Measurements from ENCODE around the gene DCN.

DCN gene

DNA sequence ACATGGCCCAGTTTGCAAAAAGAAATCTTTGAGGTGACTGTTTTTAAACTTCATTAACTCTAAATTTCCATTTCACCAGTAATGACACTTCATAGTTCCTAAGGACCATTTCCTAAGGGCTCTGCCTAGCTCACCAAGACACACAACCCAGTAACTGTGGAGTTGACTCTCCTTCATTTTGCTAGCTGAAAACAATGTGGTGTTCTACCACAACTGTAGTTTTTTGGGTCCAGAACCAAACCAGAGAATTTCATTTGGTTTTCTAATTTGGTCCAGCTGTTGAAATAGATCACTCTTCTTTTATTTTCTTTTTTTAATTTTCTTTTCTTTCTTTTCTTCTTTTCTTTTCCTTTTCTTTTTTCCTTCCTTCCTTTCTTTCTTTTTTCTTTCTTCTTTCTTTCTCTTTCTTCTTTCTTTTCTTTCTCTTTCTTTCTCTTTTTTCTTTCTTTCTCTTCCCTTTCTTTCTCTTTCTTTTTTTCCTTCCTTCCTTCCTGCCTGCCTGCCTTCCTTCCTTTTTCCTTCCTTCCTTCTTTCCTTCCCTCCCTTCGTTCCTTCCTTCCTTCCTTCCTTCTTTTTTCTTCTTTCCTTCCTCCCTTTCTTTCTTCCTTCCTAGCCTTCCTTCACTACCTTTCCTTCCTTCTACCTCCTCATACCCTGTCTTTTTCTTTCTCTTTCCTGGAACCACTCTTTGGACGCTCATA, 52.8 kb downstream of the DCN start:
- no peak for DNase-seq

GRCh38 chr12:91127751-91128150, 54.9 kb downstream of the DCN start:
- no peak for DNase-seq

- DNase-seq = no peak
Measured at GRCh38 chr12:91127306-91127705, 55.3 kb downstream of the DCN start.

- DNase-seq = no peak
Measured at GRCh38 chr12:91126516-91126915, 56.1 kb downstream of the DCN start.

DNA sequence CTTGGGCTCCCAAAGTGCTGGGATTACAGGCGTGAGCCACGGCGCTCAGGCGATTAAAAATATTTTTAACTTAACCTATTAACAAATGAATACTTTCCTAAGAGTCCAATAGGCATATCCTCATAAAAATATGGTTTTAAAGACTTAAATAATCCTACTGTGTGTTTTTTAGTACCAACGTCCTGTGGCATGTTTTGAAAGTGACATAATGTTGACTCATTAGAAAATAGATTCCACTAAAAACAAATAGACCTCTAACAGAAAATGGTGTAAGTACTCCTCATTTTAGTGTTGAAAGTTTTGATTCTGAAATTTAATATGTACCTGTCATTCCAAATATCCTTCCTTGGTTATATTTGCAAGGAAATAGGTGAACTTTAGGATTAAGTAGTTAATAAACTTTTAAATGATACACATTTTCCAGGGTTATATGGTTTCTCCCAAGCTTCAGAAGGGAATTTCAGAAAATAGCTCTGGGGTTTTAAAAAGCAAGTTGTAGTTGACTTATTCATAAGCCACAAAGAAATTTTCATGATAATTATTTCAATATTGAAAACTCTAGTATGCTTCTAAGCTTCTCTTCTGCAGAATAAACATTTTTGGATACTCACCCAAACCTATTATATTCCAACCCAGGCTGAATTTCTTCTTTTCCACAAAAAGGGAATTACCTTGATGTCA, 59.2 kb downstream of the DCN start:
- no peak for DNase-seq

DNA sequence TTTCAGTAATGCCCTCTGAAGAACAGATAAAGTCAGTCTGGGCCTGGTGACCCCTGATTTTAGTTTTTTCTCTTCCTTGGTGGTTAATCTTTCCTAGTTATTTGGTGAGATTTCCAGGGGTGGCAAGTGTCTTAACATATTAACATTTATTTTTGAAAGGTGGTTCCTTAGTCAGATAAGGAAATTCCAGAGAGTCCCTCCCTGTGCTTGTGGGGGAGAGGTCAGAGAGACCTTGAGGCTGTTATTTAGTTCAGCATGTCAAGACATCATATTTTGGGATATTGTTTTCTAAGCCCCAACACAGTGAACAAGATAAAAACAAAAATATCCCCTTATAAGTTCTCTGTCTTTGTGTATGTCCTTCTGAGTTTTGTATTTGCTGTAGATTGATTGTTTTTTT, 61.8 kb downstream of the DCN start:
- DNase-seq = no peak

- DNase-seq = no peak
Measured at GRCh38 chr12:91119089-91119488, 63.5 kb downstream of the DCN start.

- DNase-seq = no peak
Measured at GRCh38 chr12:91113621-91114020, 69.0 kb downstream of the DCN start.

- DNase-seq = no peak
Measured at GRCh38 chr12:91111366-91112325, 71.0 kb downstream of the DCN start, which contains the start of gene LUM. Gene LUM, minus strand, starts transcription at chr12:91111494. Its CDS starts 2,515 bp downstream, at chr12:91108979.

DNA sequence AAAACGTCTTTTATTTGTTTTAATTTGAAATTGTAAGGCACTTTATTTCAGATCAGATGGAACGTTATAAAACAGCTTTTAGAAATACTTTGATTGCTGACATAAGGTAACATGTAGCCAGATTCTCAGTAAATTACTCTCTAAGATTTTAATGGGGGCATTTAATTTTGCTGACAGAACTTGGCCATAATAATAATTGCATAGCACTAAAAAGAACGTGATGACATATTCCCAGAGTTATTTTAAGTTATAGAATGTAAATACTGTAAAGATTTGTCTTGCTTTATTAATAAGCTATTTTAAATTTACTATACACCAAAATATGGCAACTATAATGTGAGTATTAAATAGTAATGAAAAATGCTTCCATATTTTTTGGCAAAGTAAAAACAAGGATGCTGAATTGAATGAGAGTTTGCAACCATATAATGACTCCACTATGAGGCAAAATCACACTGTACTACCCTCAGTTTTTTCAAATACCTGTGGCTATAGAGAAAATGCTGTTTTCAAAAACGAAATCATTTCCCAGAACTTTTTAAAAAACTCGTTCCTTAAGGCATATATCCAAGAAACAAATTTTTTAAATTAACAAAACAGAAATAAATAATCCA, 72.2 kb downstream of the DCN start:
- no peak for DNase-seq

- no peak for DNase-seq
Measured at GRCh38 chr12:91109581-91110310, 72.9 kb downstream of the DCN start.

DNA sequence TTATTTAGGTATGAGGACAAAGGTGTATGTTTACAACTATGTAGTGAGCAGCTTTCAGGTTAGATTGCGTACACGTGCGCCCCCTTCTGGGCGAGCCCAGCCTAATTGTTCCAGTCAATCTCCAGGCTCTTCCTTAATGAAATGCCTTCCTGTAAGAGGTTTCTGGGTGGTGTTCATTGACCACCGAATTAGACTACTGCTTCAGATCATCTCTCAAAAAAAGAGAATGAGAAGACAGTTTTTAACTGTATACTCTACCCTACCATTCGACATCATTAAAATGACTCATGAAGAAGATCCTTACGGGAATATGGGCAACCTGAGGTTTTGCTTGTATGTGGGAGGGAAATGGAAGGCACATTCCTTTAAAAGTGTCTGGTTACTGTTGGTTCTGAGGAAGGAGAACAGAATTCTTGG, 73.5 kb downstream of the DCN start:
- no peak for DNase-seq

GRCh38 chr12:91108196-91108755, 74.3 kb downstream of the DCN start:
- no peak for DNase-seq

GRCh38 chr12:91106283-91106682, 76.3 kb downstream of the DCN start:
- no peak for DNase-seq

GRCh38 chr12:91105807-91106206, 76.8 kb downstream of the DCN start:
- no peak for DNase-seq

- no peak for DNase-seq
Measured at GRCh38 chr12:91104812-91105466, 77.7 kb downstream of the DCN start.

GRCh38 chr12:91103624-91104023, 79.0 kb downstream of the DCN start:
- DNase-seq = no peak

GRCh38 chr12:91103101-91103500, 79.5 kb downstream of the DCN start:
- DNase-seq = no peak

DNA sequence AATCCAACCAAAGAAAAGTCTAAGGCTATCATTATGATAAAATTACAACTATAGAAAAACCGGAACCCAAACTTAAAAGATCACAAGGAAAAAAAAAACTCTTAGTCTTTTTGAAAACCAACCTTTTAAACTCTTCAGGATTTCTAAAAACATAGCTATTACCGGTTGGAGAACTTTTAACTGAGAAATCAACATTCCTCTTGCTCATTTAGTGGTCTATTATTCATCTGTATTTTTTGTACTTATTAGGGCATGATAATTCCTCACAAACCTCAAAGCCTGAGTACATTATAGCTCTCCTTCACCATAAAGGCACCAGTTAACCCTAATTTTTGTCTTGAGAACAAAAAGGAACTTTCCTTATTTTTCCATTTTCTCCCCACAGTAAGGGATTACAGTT, 81.7 kb downstream of the DCN start:
- no peak for DNase-seq

GRCh38 chr12:91099836-91100235, 82.8 kb downstream of the DCN start:
- DNase-seq = no peak

GRCh38 chr12:91099341-91099740, 83.3 kb downstream of the DCN start:
- no peak for DNase-seq
